ENCODE results near the gene GARIN5B.
"Not testable (repeated sequence)": the region's sequence is repeated elsewhere in the genome, so short reads cannot be mapped to it uniquely, and the experiment has no call there.

Gene GARIN5B

DNA sequence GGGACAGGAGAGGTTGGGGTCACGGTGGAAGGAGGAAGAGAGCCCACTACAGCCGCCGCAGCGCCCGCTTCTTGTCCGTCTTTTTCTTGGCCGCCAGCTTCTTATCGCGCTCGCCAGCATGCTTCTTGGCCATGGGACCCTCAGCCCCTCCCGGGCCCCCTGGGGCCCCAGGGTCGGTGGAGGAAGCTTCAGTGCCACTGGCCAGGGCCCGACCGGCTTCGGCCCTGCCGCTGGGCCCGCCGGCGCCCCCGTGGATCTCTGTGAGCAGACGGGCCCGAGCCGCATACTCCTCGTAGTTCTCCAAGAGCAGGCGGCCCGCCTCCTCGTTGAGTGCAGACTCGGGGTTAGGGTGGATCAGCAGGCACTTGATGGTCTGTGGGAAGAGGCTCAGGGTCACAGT is 38.3 kb upstream of the GARIN5B start:
- H2AFZ ChIP-seq (ENCODE audit: low read length, unreplicated experiment); H3K4me3 ChIP-seq (ENCODE audit: low read depth, low read length); H3K27me3 ChIP-seq (ENCODE audit: insufficient read depth, low read length); H3K27ac ChIP-seq (ENCODE audit: low read depth, low read length); H3K36me3 ChIP-seq (ENCODE audit: insufficient read depth, low read length): not testable (repeated sequence)
- peaks cover 11% of the 10 kb centered on the region for H3K4me1 ChIP-seq (ENCODE audit: control insufficient read depth, insufficient read depth, low read length, unreplicated experiment)
- H3K79me2 ChIP-seq (ENCODE audit: control insufficient read depth, insufficient read depth, low read length, unreplicated experiment): peaks cover 32% of the 10 kb centered on the region

GRCh38 chr19:55400281-55401087 is 37.4 kb upstream of the GARIN5B start:
- Histone ChIP-seq H3K36me3 (ENCODE audit: insufficient read depth, low read length) (peaks cover 2% of the 10 kb centered on the region; the same call in 1 of the 2 replicates), H3K27me3 (ENCODE audit: insufficient read depth, low read length) (no peaks in the 10 kb centered on the region), H3K4me1 (ENCODE audit: control insufficient read depth, insufficient read depth, low read length, unreplicated experiment) (peaks cover 2% of the 10 kb centered on the region), H3K27ac (ENCODE audit: low read depth, low read length) (no peak overlapping the region), H3K79me2 (ENCODE audit: control insufficient read depth, insufficient read depth, low read length, unreplicated experiment) (peaks cover 23% of the 10 kb centered on the region), H3K4me3 (ENCODE audit: low read depth, low read length) (no peak overlapping the region), H2AFZ (ENCODE audit: low read length, unreplicated experiment) (no peak overlapping the region)

GRCh38 chr19:55398200-55398925 is 35.3 kb upstream of the GARIN5B start:
- Histone ChIP-seq H3K4me1 (ENCODE audit: control insufficient read depth, insufficient read depth, low read length, unreplicated experiment) (no peaks in the 10 kb centered on the region), H3K79me2 (ENCODE audit: control insufficient read depth, insufficient read depth, low read length, unreplicated experiment) (peaks cover 10% of the 10 kb centered on the region), H3K36me3 (ENCODE audit: insufficient read depth, low read length) (peaks cover 2% of the 10 kb centered on the region; the same call in 1 of the 2 replicates), H3K27ac (ENCODE audit: low read depth, low read length) (no peak overlapping the region), H3K27me3 (ENCODE audit: insufficient read depth, low read length) (no peaks in the 10 kb centered on the region), H2AFZ (ENCODE audit: low read length, unreplicated experiment) (no peak overlapping the region), H3K4me3 (ENCODE audit: low read depth, low read length) (no peak overlapping the region)

GRCh38 chr19:55392820-55393761 is 30.0 kb upstream of the GARIN5B start:
- H3K4me1 ChIP-seq (ENCODE audit: control insufficient read depth, insufficient read depth, low read length, unreplicated experiment): peaks cover 4% of the 10 kb centered on the region
- peaks cover 18% of the 10 kb centered on the region; the same call in 1 of the 2 replicates for H3K36me3 ChIP-seq (ENCODE audit: insufficient read depth, low read length)
- no peak overlapping the region for H3K4me3 ChIP-seq (ENCODE audit: low read depth, low read length)
- H3K27ac ChIP-seq (ENCODE audit: low read depth, low read length): no peak overlapping the region
- H3K27me3 ChIP-seq (ENCODE audit: insufficient read depth, low read length): no peaks in the 10 kb centered on the region
- H2AFZ ChIP-seq (ENCODE audit: low read length, unreplicated experiment): no peak overlapping the region
- peaks cover 22% of the 10 kb centered on the region for H3K79me2 ChIP-seq (ENCODE audit: control insufficient read depth, insufficient read depth, low read length, unreplicated experiment)

DNA sequence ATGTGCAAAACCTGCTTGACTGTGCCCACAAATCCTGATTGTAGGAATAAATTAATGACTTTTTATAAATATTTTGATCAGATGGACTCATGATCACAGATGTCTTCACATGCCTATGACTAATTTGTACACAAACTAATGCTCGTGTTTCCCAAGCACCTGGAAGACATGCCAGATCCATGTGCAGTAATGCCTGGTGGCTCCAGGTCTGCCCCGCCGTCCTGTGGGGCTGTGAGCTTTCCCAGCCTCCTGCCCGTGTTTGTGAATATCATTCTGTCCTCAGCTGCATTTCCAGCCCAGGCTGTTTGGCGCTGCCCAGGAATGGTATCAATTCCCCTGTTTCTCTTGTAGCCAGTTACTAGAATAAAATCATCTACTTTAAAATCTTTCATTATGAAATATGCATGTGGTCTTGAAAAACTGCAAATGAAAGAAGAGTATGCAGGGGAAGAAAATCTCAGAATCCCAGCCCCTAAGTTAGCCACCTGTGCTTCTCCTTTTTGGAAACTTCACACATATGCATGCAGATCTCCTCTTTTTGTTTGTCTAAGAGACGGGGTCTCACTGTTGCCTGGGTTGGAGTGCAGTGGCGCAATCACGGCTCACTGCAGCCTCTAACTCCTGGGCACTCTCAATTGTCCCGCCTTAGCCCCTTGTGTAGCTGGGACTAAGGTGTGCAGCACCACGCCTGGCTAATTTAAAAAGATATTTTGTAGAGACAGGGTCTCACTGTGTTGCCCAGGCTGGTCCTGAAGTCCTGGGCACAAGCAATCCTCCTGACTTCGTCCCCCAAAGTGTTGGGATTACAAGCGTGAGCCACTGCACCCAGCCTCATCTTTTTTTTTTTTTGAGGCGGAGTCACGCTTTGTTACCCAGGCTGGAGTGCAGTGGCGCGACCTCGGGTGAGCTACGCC is 28.9 kb upstream of the GARIN5B start:
- H3K27me3 ChIP-seq (ENCODE audit: insufficient read depth, low read length): no peaks in the 10 kb centered on the region
- H3K4me3 ChIP-seq (ENCODE audit: low read depth, low read length): no peak overlapping the region
- H2AFZ ChIP-seq (ENCODE audit: low read length, unreplicated experiment): no peak overlapping the region
- H3K27ac ChIP-seq (ENCODE audit: low read depth, low read length): no peak overlapping the region
- H3K79me2 ChIP-seq (ENCODE audit: control insufficient read depth, insufficient read depth, low read length, unreplicated experiment): peaks cover 33% of the 10 kb centered on the region
- H3K36me3 ChIP-seq (ENCODE audit: insufficient read depth, low read length): peaks cover 24% of the 10 kb centered on the region; the same call in 1 of the 2 replicates
- H3K4me1 ChIP-seq (ENCODE audit: control insufficient read depth, insufficient read depth, low read length, unreplicated experiment): peaks cover 14% of the 10 kb centered on the region

GRCh38 chr19:55391191-55391670 is 28.2 kb upstream of the GARIN5B start:
- Histone ChIP-seq H3K36me3 (ENCODE audit: insufficient read depth, low read length) (peaks cover 27% of the 10 kb centered on the region; the same call in 1 of the 2 replicates), H3K27ac (ENCODE audit: low read depth, low read length) (no peak overlapping the region), H3K79me2 (ENCODE audit: control insufficient read depth, insufficient read depth, low read length, unreplicated experiment) (peaks cover 40% of the 10 kb centered on the region), H2AFZ (ENCODE audit: low read length, unreplicated experiment) (no peak overlapping the region), H3K4me1 (ENCODE audit: control insufficient read depth, insufficient read depth, low read length, unreplicated experiment) (peaks cover 14% of the 10 kb centered on the region), H3K27me3 (ENCODE audit: insufficient read depth, low read length) (no peaks in the 10 kb centered on the region), H3K4me3 (ENCODE audit: low read depth, low read length) (no peak overlapping the region)

DNA sequence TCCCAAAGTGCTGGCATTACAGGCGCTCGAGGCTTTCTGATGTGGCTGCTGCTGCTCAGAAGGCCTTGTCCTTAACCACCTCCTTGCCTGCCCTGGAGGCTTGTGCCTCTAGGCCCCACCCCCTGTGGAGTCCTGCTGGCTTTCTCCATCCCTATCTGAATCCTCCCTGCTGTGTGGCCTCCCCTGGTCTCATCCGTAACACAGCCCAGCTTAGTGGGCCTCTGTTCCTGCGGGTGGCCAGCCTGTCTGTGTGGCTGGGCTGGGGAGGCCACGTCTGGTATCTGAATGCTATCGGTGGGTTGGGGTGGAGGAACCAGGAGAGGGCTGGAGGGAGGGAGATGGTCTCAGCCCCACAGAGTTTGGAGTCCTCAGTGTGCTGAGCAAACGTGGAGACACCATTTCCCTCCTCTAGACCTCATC is 27.4 kb upstream of the GARIN5B start:
- no peaks in the 10 kb centered on the region for H3K27me3 ChIP-seq (ENCODE audit: insufficient read depth, low read length)
- H3K79me2 ChIP-seq (ENCODE audit: control insufficient read depth, insufficient read depth, low read length, unreplicated experiment): peaks cover 45% of the 10 kb centered on the region
- no peak overlapping the region for H3K27ac ChIP-seq (ENCODE audit: low read depth, low read length)
- H3K4me3 ChIP-seq (ENCODE audit: low read depth, low read length): no peak overlapping the region
- no peak overlapping the region for H2AFZ ChIP-seq (ENCODE audit: low read length, unreplicated experiment)
- peaks cover 27% of the 10 kb centered on the region; the same call in 1 of the 2 replicates for H3K36me3 ChIP-seq (ENCODE audit: insufficient read depth, low read length)
- H3K4me1 ChIP-seq (ENCODE audit: control insufficient read depth, insufficient read depth, low read length, unreplicated experiment): peaks cover 14% of the 10 kb centered on the region

- no peak overlapping the region for H3K4me3 ChIP-seq (ENCODE audit: low read depth, low read length)
- H3K27me3 ChIP-seq (ENCODE audit: insufficient read depth, low read length): no peaks in the 10 kb centered on the region
- peaks cover 45% of the 10 kb centered on the region for H3K79me2 ChIP-seq (ENCODE audit: control insufficient read depth, insufficient read depth, low read length, unreplicated experiment)
- H3K27ac ChIP-seq (ENCODE audit: low read depth, low read length): no peak overlapping the region
- peaks cover 14% of the 10 kb centered on the region for H3K4me1 ChIP-seq (ENCODE audit: control insufficient read depth, insufficient read depth, low read length, unreplicated experiment)
- no peak overlapping the region for H2AFZ ChIP-seq (ENCODE audit: low read length, unreplicated experiment)
- peaks cover 27% of the 10 kb centered on the region; the same call in 1 of the 2 replicates for H3K36me3 ChIP-seq (ENCODE audit: insufficient read depth, low read length)
These were observed 26.6 kb upstream of the GARIN5B start for GRCh38 chr19:55389386-55390317.

All from ACC112 (cell line).